Islet precursor cell (in vitro differentiated cells): Measurements from ENCODE around the gene LRRC7.
"Not testable (repeated sequence)": the region's sequence is repeated elsewhere in the genome, so short reads cannot be mapped to it uniquely, and the experiment has no call there.

Experiments
- DNase-seq: peaks from one replicate; pipeline ENCODE4 v3.0.0-alpha.2; 2018

LRRC7 gene

GRCh38 chr1:69911301-69911801 is 343.6 kb downstream of the LRRC7 start:
- DNase-seq = no peak

- no peak for DNase-seq
These were observed 346.3 kb downstream of the LRRC7 start for GRCh38 chr1:69913977-69914376.

- DNase-seq = no peak
These were observed 347.4 kb downstream of the LRRC7 start for GRCh38 chr1:69914976-69915765.

GRCh38 chr1:69919129-69919921 is 351.6 kb downstream of the LRRC7 start:
- DNase-seq = no peak

GRCh38 chr1:69919922-69920273 is 352.2 kb downstream of the LRRC7 start:
- DNase-seq = no peak

- DNase-seq = no peak
These were observed 352.7 kb downstream of the LRRC7 start for GRCh38 chr1:69920426-69920825.

- no peak for DNase-seq
These were observed 353.8 kb downstream of the LRRC7 start for GRCh38 chr1:69921486-69921885.

- not testable (repeated sequence) for DNase-seq
These were observed 360.5 kb downstream of the LRRC7 start for GRCh38 chr1:69928234-69928633.

GRCh38 chr1:69929308-69930057 is 361.8 kb downstream of the LRRC7 start:
- DNase-seq = no peak

GRCh38 chr1:69930396-69930795 is 362.7 kb downstream of the LRRC7 start:
- no peak for DNase-seq

- no peak for DNase-seq
These were observed 365.0 kb downstream of the LRRC7 start for GRCh38 chr1:69932760-69933159.

GRCh38 chr1:69940231-69940630 is 372.5 kb downstream of the LRRC7 start:
- no peak for DNase-seq

GRCh38 chr1:69940816-69941215 is 373.1 kb downstream of the LRRC7 start:
- no peak for DNase-seq

- DNase-seq = no peak
These were observed 375.3 kb downstream of the LRRC7 start for GRCh38 chr1:69943030-69943429.

GRCh38 chr1:69946935-69947334 is 379.2 kb downstream of the LRRC7 start:
- no peak for DNase-seq

GRCh38 chr1:69947837-69948236 is 380.1 kb downstream of the LRRC7 start:
- peak; percentile 61 for DNase-seq

GRCh38 chr1:69952676-69953075 is 385.0 kb downstream of the LRRC7 start:
- no peak for DNase-seq

GRCh38 chr1:69962452-69962851 is 394.7 kb downstream of the LRRC7 start:
- DNase-seq = not testable (repeated sequence)

GRCh38 chr1:69967245-69967766 is 399.6 kb downstream of the LRRC7 start:
- peak; percentile 74 for DNase-seq

GRCh38 chr1:69976896-69977295 is 409.2 kb downstream of the LRRC7 start:
- no peak for DNase-seq

GRCh38 chr1:69982992-69983391 is 415.3 kb downstream of the LRRC7 start:
- DNase-seq = no peak

- no peak for DNase-seq
These were observed 417.7 kb downstream of the LRRC7 start for GRCh38 chr1:69985376-69985775.

- no peak for DNase-seq
These were observed 418.2 kb downstream of the LRRC7 start for GRCh38 chr1:69985901-69986439.
